Fibroblast of lung (primary cell): Measurements from ENCODE around the gene CD200R1L. TPM values are rescaled to one million over a fixed set of nuclear protein-coding genes. Genes with fewer than 3 reads are reported as not detected.

Experiments used
- DNase-seq, 2 donors: peaks; one replicate each; pipeline versions ENCODE4 v3.0.0 to v3.0.0-alpha.2; 2010; ENCODE audit warnings: low read depth in 2 of 2
- H2AFZ ChIP-seq: 2 replicates; pipeline ENCODE4 v1.5.1; 2012; ENCODE audit warnings: low read length, control low read depth, inconsistent platforms
- H3K27ac ChIP-seq: 2 replicates; pipeline ENCODE4 v1.5.1; 2011; ENCODE audit warnings: low read length, control low read depth; ENCODE audit not compliant: insufficient read depth
- H3K27me3 ChIP-seq: 2 replicates; pipeline ENCODE4 v1.5.1; 2011; ENCODE audit warnings: mild to moderate bottlenecking, low read length; ENCODE audit not compliant: control insufficient read depth, insufficient read depth
- H3K36me3 ChIP-seq: 2 replicates; pipeline ENCODE4 v1.5.1; 2011; ENCODE audit warnings: low read length; ENCODE audit not compliant: control insufficient read depth, insufficient read depth
- H3K4me1 ChIP-seq: 2 replicates; pipeline ENCODE4 v1.5.1; 2011; ENCODE audit warnings: low read length; ENCODE audit not compliant: control insufficient read depth, insufficient read depth; ENCODE audit errors: extremely low read depth
- H3K4me2 ChIP-seq: 2 replicates; pipeline ENCODE4 v1.5.1; 2011; ENCODE audit warnings: low read length, control low read depth; ENCODE audit not compliant: insufficient read depth; ENCODE audit errors: extremely low read depth
- H3K4me3 ChIP-seq, 4 experiments: fragments of 200-600 bp in 1 of 4; sonication (generic) in 1 of 4; replicated peaks in 1 of 4; 2 replicates each; pipeline ENCODE4 v1.5.1; 2011 to 2016; ENCODE audit warnings: low read length in 4 of 4, low read depth in 3 of 4, mild to moderate bottlenecking in 3 of 4, control low read depth in 2 of 4, inconsistent platforms in 1 of 4, mixed read lengths in 1 of 4; ENCODE audit not compliant: insufficient read depth in 1 of 4; ENCODE audit errors: control extremely low read depth in 1 of 4
- H3K79me2 ChIP-seq: 2 replicates; pipeline ENCODE4 v1.5.1; 2012; ENCODE audit warnings: mild to moderate bottlenecking, low read length, inconsistent platforms; ENCODE audit not compliant: control insufficient read depth, insufficient read depth
- H3K9ac ChIP-seq: 2 replicates; pipeline ENCODE4 v1.5.1; 2011; ENCODE audit warnings: mild to moderate bottlenecking, low read length, control low read depth; ENCODE audit not compliant: insufficient read depth
- H3K9me3 ChIP-seq: 2 replicates; pipeline ENCODE4 v1.5.1; 2012; ENCODE audit warnings: low read depth, low read length; ENCODE audit not compliant: control insufficient read depth, insufficient read depth
- H4K20me1 ChIP-seq: 2 replicates; pipeline ENCODE4 v1.5.1; 2011; ENCODE audit warnings: low read length; ENCODE audit not compliant: control insufficient read depth, insufficient read depth; ENCODE audit errors: extremely low read depth
- EZH2 ChIP-seq: IDR thresholded peaks from 2 replicates; pipeline ENCODE4 v1.5.1; 2012; ENCODE audit warnings: low read length, control low read depth, mild to moderate bottlenecking; ENCODE audit errors: missing control alignments
- polyA plus RNA-seq, 2 donors: library from polyadenylated mRNA; depleted of rRNA in 1 of 2; stranded (reverse) in 1 of 2; unstranded in 1 of 2; fragments of >200 nt; gene quantifications; 2 replicates each; pipeline ENCODE4 v1.2.1, GENCODE V29; 2011 to 2012; ENCODE audit warnings: missing spikeins in 1 of 2
- total RNA-seq: library from RNA; depleted of rRNA; stranded (reverse); fragments of >200 nt; gene quantifications from 2 replicates; pipeline ENCODE4 v1.2.1, GENCODE V29; 2014
- TF ChIP-seq, protein P1 (sequence below), 2 donors: IDR thresholded peaks in 1 of 2; conservative IDR thresholded peaks in 1 of 2; 1 replicate in 1 of 2; 2 replicates in 1 of 2; pipeline ENCODE4 v1.5.1; 2011 to 2012; ENCODE audit warnings: low read length in 2 of 2, control low read depth in 1 of 2, inconsistent platforms in 1 of 2, low read depth in 1 of 2, mild to moderate bottlenecking in 1 of 2

CD200R1L gene
- total and polyA plus RNA-seq, 2 donors (not counting 1 experiment from before 2014, with no cell fraction given): not detected

DNA sequence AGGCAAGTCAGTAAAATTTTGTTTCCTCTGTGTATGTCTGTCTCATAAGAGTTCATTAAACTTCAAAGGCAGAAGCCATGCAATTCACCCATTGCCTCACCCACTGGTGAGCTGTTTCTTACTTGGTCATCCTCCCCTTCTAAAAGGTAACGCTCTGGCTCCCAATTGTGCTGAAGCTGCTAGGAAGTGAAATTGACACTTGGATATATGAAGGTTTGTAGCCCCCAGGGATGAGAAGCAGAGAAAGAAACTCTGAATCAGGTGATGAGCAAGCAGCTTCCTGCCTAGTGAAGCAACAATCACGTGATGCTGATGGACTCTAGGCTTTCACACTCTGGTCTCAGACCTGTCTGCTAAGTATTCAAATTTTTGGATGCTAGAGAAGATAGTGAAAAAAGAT, 70.7 kb downstream of the CD200R1L start:
- no peak for TF ChIP-seq EZH2
- TF ChIP-seq, protein P1, sequence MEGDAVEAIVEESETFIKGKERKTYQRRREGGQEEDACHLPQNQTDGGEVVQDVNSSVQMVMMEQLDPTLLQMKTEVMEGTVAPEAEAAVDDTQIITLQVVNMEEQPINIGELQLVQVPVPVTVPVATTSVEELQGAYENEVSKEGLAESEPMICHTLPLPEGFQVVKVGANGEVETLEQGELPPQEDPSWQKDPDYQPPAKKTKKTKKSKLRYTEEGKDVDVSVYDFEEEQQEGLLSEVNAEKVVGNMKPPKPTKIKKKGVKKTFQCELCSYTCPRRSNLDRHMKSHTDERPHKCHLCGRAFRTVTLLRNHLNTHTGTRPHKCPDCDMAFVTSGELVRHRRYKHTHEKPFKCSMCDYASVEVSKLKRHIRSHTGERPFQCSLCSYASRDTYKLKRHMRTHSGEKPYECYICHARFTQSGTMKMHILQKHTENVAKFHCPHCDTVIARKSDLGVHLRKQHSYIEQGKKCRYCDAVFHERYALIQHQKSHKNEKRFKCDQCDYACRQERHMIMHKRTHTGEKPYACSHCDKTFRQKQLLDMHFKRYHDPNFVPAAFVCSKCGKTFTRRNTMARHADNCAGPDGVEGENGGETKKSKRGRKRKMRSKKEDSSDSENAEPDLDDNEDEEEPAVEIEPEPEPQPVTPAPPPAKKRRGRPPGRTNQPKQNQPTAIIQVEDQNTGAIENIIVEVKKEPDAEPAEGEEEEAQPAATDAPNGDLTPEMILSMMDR (conservative IDR thresholded peaks at IDR 0.05 in 1 of 2, IDR thresholded peaks at IDR 0.05 in 1 of 2; ENCODE audit: low read depth in 1 of 2, low read length in 2 of 2): no peak
- DNase-seq: no peak
- H2AFZ ChIP-seq: no peak overlapping the region

DNA sequence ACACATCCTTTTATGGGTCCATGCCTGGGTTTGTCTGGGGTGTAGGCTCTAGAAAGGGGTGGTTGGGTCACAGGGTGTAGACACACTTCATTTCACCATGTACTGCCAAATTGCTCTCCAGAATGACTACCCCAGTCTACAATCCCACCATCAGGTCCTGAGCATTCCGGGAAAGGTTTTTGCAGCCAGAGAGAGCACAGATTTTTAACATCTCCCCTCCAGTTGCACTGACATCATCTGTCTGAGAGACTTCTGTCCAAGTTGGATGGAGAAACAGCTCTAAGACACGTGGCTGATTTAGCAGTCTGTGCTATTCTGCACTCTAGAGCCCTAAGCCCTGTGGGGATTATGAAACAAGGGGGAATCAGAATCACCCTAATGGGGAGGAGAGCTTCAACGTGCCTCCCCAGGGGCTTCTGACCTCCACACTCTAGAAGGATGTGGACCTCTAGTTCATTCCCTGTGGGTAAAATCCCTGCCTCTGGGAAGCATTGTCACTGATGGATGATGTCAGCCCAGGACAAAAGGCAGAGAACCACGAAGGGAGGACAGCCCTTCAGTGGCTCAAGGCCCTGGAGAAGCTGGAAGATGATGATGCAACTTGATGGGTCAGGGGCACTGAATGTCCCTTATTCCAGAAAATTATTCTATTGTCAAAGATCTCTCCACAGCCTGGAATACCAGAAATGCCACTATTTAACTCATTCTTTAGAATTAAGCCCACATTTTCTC, 71.5 kb downstream of the CD200R1L start:
- Histone ChIP-seq H3K4me3 (no peak overlapping the region), H3K9me3 (no peaks in the 10 kb centered on the region), H2AFZ (no peak overlapping the region), H3K27ac (peak overlapping the region; percentile 82), H3K9ac (no peak overlapping the region), H3K4me2 (no peak overlapping the region), H3K27me3 (no peaks in the 10 kb centered on the region), H3K36me3 (no peaks in the 10 kb centered on the region), H3K79me2 (no peaks in the 10 kb centered on the region), H4K20me1 (no peaks in the 10 kb centered on the region), H3K4me1 (peaks cover 50% of the 10 kb centered on the region)
- no peak for TF ChIP-seq EZH2
- TF ChIP-seq, protein P1 (conservative IDR thresholded peaks at IDR 0.05 in 1 of 2, IDR thresholded peaks at IDR 0.05 in 1 of 2; ENCODE audit: low read depth in 1 of 2, low read length in 2 of 2): no peak
- peak; percentile 83 to 93 for DNase-seq

More for the DNA sequence above, 70.7 kb downstream of the CD200R1L start:
- Histone ChIP-seq H3K4me3 (no peak overlapping the region), H3K27me3 (no peaks in the 10 kb centered on the region), H3K27ac (peak overlapping the region; percentile 82), H3K9ac (no peak overlapping the region), H3K9me3 (no peaks in the 10 kb centered on the region), H3K4me2 (no peak overlapping the region), H3K79me2 (no peaks in the 10 kb centered on the region), H3K36me3 (no peaks in the 10 kb centered on the region), H3K4me1 (peaks cover 53% of the 10 kb centered on the region), H4K20me1 (no peaks in the 10 kb centered on the region)

DNA sequence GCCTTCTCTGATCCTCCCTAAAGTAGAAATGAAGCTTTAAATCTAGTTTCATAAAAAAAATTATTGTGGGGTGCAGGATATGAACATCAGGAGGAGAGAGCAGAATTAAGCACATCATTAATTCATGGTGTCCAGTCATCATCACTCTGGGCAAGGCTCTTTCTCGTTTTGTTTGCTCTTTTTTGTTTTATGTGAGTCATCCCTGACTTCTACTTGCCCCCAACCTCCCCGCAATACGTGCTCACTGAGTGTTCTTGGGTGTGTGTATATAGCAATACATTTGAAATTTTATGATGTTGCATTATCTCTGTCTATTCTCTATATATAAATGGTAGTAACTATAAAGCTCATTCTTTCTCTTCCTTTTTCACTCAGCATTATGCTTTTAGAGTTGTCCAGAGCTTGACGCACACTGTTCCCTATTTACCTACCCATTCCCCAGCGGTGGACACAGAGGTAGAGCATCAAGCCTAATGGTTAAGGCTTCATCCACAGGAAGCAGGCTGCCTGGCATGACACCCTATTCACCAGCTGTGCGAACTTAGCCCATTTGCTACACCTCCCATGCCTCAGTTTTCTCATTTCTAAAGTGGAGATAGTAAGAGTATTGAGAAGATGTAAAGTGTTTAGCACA, 72.3 kb downstream of the CD200R1L start:
- DNase-seq: peak; percentile 82 to 88
- TF ChIP-seq, protein P1 (conservative IDR thresholded peaks at IDR 0.05 in 1 of 2, IDR thresholded peaks at IDR 0.05 in 1 of 2; ENCODE audit: low read depth in 1 of 2, low read length in 2 of 2): no peak
- TF ChIP-seq EZH2: no peak
- H3K27me3 ChIP-seq: no peaks in the 10 kb centered on the region
- no peaks in the 10 kb centered on the region for H3K79me2 ChIP-seq
- H3K4me3 ChIP-seq: no peak overlapping the region
- peak overlapping the region; percentile 82 for H3K27ac ChIP-seq
- no peaks in the 10 kb centered on the region for H3K36me3 ChIP-seq
- H3K9ac ChIP-seq: no peak overlapping the region
- peak overlapping the region; percentile 11 for H3K4me2 ChIP-seq
- H2AFZ ChIP-seq: no peak overlapping the region
- H3K9me3 ChIP-seq: no peaks in the 10 kb centered on the region
- no peaks in the 10 kb centered on the region for H4K20me1 ChIP-seq
- peaks cover 45% of the 10 kb centered on the region for H3K4me1 ChIP-seq
